ENCODE results near the gene SCML2.

The SCML2 gene

GRCh38 chrX:18220786-18221185 lies 133.7 kb downstream of the SCML2 start, which contains the start of gene BEND2:
Gene BEND2 (minus strand): TSS chrX:18220886. CDS start chrX:18220750, 136 bp downstream.
- Histone ChIP-seq H3K9me3 (ENCODE audit: insufficient read depth, low read length) (no peaks in the 10 kb centered on the region), H3K36me3 (ENCODE audit: insufficient read depth, insufficient read length, low read length) (no peaks in the 10 kb centered on the region), H3K9ac (ENCODE audit: insufficient read length, low read depth) (no peak within 1 kb of the TSS), H3K4me1 (ENCODE audit: insufficient read depth, insufficient read length) (no peaks in the 10 kb centered on the region), H3K4me3 (ENCODE audit: insufficient read length, low read depth) (no peak within 1 kb of the TSS), H3K27me3 (ENCODE audit: insufficient read depth, insufficient read length) (no peaks in the 10 kb centered on the region)
- DNase-seq (ENCODE audit: low read depth, low spot score), result no peak
- TF ChIP-seq SUZ12 (IDR thresholded peaks at IDR 0.05; ENCODE audit: extremely low read depth, insufficient read depth, insufficient read length) (no peak), YY1 (IDR thresholded peaks at IDR 0.05; ENCODE audit: insufficient read depth, insufficient read length) (no peak), ZNF274 (IDR thresholded peaks at IDR 0.05; ENCODE audit: low read depth, low read length) (no peak)

- H3K27me3 ChIP-seq (ENCODE audit: insufficient read depth, insufficient read length), result no peaks in the 10 kb centered on the region
- H3K4me1 ChIP-seq (ENCODE audit: insufficient read depth, insufficient read length), result no peaks in the 10 kb centered on the region
- no peak overlapping the region for H3K9ac ChIP-seq (ENCODE audit: insufficient read length, low read depth)
- DNase-seq (ENCODE audit: low read depth, low spot score), result no peak
- no peaks in the 10 kb centered on the region for H3K36me3 ChIP-seq (ENCODE audit: insufficient read depth, insufficient read length, low read length)
- TF ChIP-seq YY1 (IDR thresholded peaks at IDR 0.05; ENCODE audit: insufficient read depth, insufficient read length), result no peak
- TF ChIP-seq ZNF274 (IDR thresholded peaks at IDR 0.05; ENCODE audit: low read depth, low read length), result no peak
- no peak for TF ChIP-seq SUZ12 (IDR thresholded peaks at IDR 0.05; ENCODE audit: extremely low read depth, insufficient read depth, insufficient read length)
- H3K9me3 ChIP-seq (ENCODE audit: insufficient read depth, low read length), result no peaks in the 10 kb centered on the region
- no peak overlapping the region for H3K4me3 ChIP-seq (ENCODE audit: insufficient read length, low read depth)
Observed at GRCh38 chrX:18210470-18210869, 144.0 kb downstream of the SCML2 start.

GRCh38 chrX:18206657-18207056 lies 147.8 kb downstream of the SCML2 start:
- Histone ChIP-seq H3K9me3 (ENCODE audit: insufficient read depth, low read length) (no peaks in the 10 kb centered on the region), H3K36me3 (ENCODE audit: insufficient read depth, insufficient read length, low read length) (no peaks in the 10 kb centered on the region), H3K9ac (ENCODE audit: insufficient read length, low read depth) (no peak overlapping the region), H3K27me3 (ENCODE audit: insufficient read depth, insufficient read length) (no peaks in the 10 kb centered on the region), H3K4me1 (ENCODE audit: insufficient read depth, insufficient read length) (no peaks in the 10 kb centered on the region), H3K4me3 (ENCODE audit: insufficient read length, low read depth) (no peak overlapping the region)
- no peak for TF ChIP-seq ZNF274 (IDR thresholded peaks at IDR 0.05; ENCODE audit: low read depth, low read length)
- no peak for TF ChIP-seq YY1 (IDR thresholded peaks at IDR 0.05; ENCODE audit: insufficient read depth, insufficient read length)
- TF ChIP-seq SUZ12 (IDR thresholded peaks at IDR 0.05; ENCODE audit: extremely low read depth, insufficient read depth, insufficient read length), result no peak
- DNase-seq (ENCODE audit: low read depth, low spot score), result no peak

GRCh38 chrX:18203631-18204030 lies 150.9 kb downstream of the SCML2 start:
- TF ChIP-seq SUZ12 (IDR thresholded peaks at IDR 0.05; ENCODE audit: extremely low read depth, insufficient read depth, insufficient read length) (no peak), ZNF274 (IDR thresholded peaks at IDR 0.05; ENCODE audit: low read depth, low read length) (no peak), YY1 (IDR thresholded peaks at IDR 0.05; ENCODE audit: insufficient read depth, insufficient read length) (no peak)
- Histone ChIP-seq H3K27me3 (ENCODE audit: insufficient read depth, insufficient read length) (no peaks in the 10 kb centered on the region), H3K4me3 (ENCODE audit: insufficient read length, low read depth) (no peak overlapping the region), H3K9me3 (ENCODE audit: insufficient read depth, low read length) (no peaks in the 10 kb centered on the region), H3K36me3 (ENCODE audit: insufficient read depth, insufficient read length, low read length) (no peaks in the 10 kb centered on the region), H3K9ac (ENCODE audit: insufficient read length, low read depth) (no peak overlapping the region), H3K4me1 (ENCODE audit: insufficient read depth, insufficient read length) (no peaks in the 10 kb centered on the region)
- DNase-seq (ENCODE audit: low read depth, low spot score), result no peak

DNA sequence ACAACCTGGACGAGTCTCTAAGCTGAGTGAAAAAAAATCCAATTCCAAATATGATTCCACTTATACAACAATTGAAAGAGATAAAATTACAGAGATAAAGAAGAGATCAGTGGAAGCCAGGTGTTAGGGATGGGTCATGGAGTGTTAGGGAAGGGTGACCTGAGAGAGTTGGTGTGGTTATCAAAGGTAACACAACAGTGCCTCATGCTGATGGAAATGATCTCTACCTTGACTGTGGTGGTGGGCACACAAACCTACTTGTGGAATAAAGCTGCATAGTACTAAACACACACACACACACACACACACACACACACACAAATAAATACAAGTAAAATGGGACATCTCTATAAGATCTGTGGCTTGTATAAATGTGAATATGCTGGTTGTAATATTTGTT lies 159.8 kb downstream of the SCML2 start:
- Histone ChIP-seq H3K27me3 (ENCODE audit: insufficient read depth, insufficient read length) (no peaks in the 10 kb centered on the region), H3K4me1 (ENCODE audit: insufficient read depth, insufficient read length) (no peaks in the 10 kb centered on the region), H3K36me3 (ENCODE audit: insufficient read depth, insufficient read length, low read length) (no peaks in the 10 kb centered on the region), H3K9ac (ENCODE audit: insufficient read length, low read depth) (no peak overlapping the region), H3K4me3 (ENCODE audit: insufficient read length, low read depth) (no peak overlapping the region), H3K9me3 (ENCODE audit: insufficient read depth, low read length) (no peaks in the 10 kb centered on the region)
- DNase-seq (ENCODE audit: low read depth, low spot score), result no peak
- TF ChIP-seq ZNF274 (IDR thresholded peaks at IDR 0.05; ENCODE audit: low read depth, low read length), result no peak
- no peak for TF ChIP-seq SUZ12 (IDR thresholded peaks at IDR 0.05; ENCODE audit: extremely low read depth, insufficient read depth, insufficient read length)
- no peak for TF ChIP-seq YY1 (IDR thresholded peaks at IDR 0.05; ENCODE audit: insufficient read depth, insufficient read length)
